ENCODE measurements around the gene ZCCHC24. TPM values are rescaled to one million over a fixed set of nuclear protein-coding genes. Genes with fewer than 3 reads are reported as not detected.

ZCCHC24 gene
- polyA plus RNA-seq, 4 donors: 0.89 to 13.0 (median 11.4) TPM

DNA sequence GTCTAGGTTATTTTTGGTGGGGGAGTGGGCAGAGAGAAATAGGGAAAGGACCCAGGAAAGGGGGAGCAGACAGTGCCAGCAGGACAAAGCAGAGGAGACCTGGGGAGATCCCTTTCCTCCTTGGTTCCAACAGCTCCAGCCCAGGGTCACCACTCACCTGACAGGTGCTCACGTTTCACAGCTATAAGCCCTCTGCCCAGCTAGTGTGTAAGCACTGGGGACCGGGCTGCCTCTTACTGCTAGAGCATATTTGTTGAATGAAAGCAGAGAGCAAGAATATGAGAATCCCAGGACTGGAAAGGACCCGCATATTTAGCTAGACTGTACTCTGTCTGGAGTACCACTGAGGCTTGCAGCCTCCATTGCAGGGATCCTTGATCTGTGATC is 6.7 kb downstream of the ZCCHC24 start:
- WGBS, 3 donors: 78 to 83% (median 79%) methylated on average over 3 of the region's 3 CpGs
- Histone ChIP-seq H3K4me3 (ENCODE audit: low read depth in 1 of 3, low read length in 3 of 3) (no peak overlapping the region), H3K9me3 (ENCODE audit: control insufficient read depth in 2 of 2, insufficient read depth in 1 of 2, low read depth in 1 of 2, low read length in 1 of 2) (no peaks in the 10 kb centered on the region), H3K27ac (ENCODE audit: low read depth in 1 of 3, low read length in 2 of 3) (no peak overlapping the region), H3K36me3 (ENCODE audit: control insufficient read depth in 3 of 3, insufficient read depth in 2 of 3, low read depth in 1 of 3, low read length in 3 of 3) (peaks cover 0 to 38% (median 0%) of the 10 kb centered on the region in 3 donors), H3K4me1 (ENCODE audit: control insufficient read depth in 3 of 3, insufficient read depth in 2 of 3, low read depth in 1 of 3, low read length in 2 of 3) (peaks cover 0 to 5% (median 2%) of the 10 kb centered on the region in 3 donors), H3K27me3 (ENCODE audit: control insufficient read depth in 3 of 3, insufficient read depth in 3 of 3, low read length in 3 of 3) (peaks cover 0 to 9% (median 0%) of the 10 kb centered on the region in 3 donors)
- DNase-seq: no peak
- FAIRE-seq: no peak

DNA sequence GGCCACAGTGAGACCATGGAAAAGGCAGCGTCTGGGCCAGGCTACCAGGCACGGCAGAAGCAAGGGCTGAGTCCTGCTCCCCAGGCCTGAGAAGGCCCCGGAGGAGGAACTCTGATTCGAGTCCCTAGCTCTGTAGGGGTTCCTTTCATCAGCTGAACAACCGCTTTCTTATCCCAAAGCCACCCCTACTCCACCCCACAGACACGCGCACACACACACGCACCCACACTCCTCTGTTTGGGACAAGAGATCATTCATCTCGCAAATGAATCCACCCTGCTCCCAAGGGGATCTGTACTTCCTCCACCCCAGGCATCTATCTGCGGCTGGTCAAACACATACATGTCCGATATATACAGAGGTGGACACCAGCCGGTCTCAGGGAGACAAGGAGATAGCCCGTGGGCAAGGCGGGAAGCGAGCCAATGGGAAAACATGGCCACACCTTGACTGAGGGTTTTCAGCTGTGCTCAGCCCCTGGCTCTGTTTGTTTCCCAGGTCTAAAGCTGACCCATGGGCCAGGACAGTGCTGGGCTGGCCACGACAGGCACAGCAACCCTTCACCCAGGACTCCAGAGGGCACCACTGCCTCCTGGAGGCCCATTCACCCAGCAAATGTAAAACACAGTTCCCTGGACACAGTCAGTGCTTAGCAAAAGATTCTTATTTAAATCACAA is 7.3 kb downstream of the ZCCHC24 start:
- 74 to 79% (median 76%) methylated on average over 16 of the region's 16 CpGs for WGBS, 3 donors
- Histone ChIP-seq H3K9me3 (ENCODE audit: control insufficient read depth in 2 of 2, insufficient read depth in 1 of 2, low read depth in 1 of 2, low read length in 1 of 2) (no peaks in the 10 kb centered on the region), H3K4me3 (ENCODE audit: low read depth in 1 of 3, low read length in 3 of 3) (no peak overlapping the region), H3K27me3 (ENCODE audit: control insufficient read depth in 3 of 3, insufficient read depth in 3 of 3, low read length in 3 of 3) (peaks cover 0 to 4% (median 0%) of the 10 kb centered on the region in 3 donors), H3K27ac (ENCODE audit: low read depth in 1 of 3, low read length in 2 of 3) (peak overlapping the region in 1 of 3 donors; percentile 58), H3K4me1 (ENCODE audit: control insufficient read depth in 3 of 3, insufficient read depth in 2 of 3, low read depth in 1 of 3, low read length in 2 of 3) (peaks cover 0 to under 1% (median under 1%) of the 10 kb centered on the region in 3 donors), H3K36me3 (ENCODE audit: control insufficient read depth in 3 of 3, insufficient read depth in 2 of 3, low read depth in 1 of 3, low read length in 3 of 3) (peaks cover 0 to 42% (median 0%) of the 10 kb centered on the region in 3 donors)
- no peak for DNase-seq
- FAIRE-seq: no peak

DNA sequence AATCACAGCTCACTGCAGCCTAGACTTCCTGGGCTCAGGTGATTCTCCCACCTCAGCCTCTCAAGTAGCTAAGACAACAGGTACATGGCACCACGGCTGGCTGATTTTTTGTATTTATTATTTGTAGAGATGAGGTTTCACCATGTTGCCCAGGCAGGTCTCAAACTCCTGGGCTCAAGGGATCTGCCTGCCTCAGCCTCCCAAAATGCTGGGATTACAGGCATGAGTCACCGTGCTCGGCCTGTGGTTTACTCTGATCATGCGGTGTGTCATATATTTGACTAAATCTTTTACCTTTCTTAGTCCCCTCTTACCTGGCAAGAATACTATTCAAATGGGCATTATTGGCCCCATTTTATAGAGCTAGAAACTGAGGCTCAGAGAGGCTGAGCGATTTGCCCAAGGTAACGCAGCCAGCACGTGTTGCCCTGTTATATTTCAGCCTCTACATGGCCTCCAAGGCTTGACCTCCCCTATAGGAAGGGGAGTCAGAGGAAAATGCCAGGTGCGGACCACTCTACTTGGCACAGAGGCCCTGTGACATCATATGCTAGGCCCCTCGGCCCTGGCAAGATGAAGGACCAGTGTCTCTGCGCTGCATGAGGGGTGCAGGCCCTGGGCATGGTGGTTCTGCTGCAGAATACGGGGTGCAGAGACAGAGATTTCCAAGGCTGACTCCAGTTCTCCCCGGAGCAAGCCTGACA is 8.2 kb downstream of the ZCCHC24 start:
- Histone ChIP-seq H3K27ac (ENCODE audit: low read depth in 1 of 3, low read length in 2 of 3) (peak overlapping the region in 1 of 3 donors; percentile 58), H3K27me3 (ENCODE audit: control insufficient read depth in 3 of 3, insufficient read depth in 3 of 3, low read length in 3 of 3) (peaks cover 0 to 3% (median 0%) of the 10 kb centered on the region in 3 donors), H3K9me3 (ENCODE audit: control insufficient read depth in 2 of 2, insufficient read depth in 1 of 2, low read depth in 1 of 2, low read length in 1 of 2) (no peaks in the 10 kb centered on the region), H3K4me1 (ENCODE audit: control insufficient read depth in 3 of 3, insufficient read depth in 2 of 3, low read depth in 1 of 3, low read length in 2 of 3) (peaks cover 0 to 4% (median 0%) of the 10 kb centered on the region in 3 donors), H3K36me3 (ENCODE audit: control insufficient read depth in 3 of 3, insufficient read depth in 2 of 3, low read depth in 1 of 3, low read length in 3 of 3) (peaks cover 0 to 41% (median 0%) of the 10 kb centered on the region in 3 donors), H3K4me3 (ENCODE audit: low read depth in 1 of 3, low read length in 3 of 3) (no peak overlapping the region)
- FAIRE-seq (no peak), DNase-seq (no peak)
- 86 to 87% (median 86%) methylated on average over 12 of the region's 12 CpGs for WGBS, 3 donors

GRCh38 chr10:79436850-79437103 is 8.6 kb downstream of the ZCCHC24 start:
- Histone ChIP-seq H3K4me3 (ENCODE audit: low read depth in 1 of 3, low read length in 3 of 3) (no peak overlapping the region), H3K27ac (ENCODE audit: low read depth in 1 of 3, low read length in 2 of 3) (no peak overlapping the region), H3K9me3 (ENCODE audit: control insufficient read depth in 2 of 2, insufficient read depth in 1 of 2, low read depth in 1 of 2, low read length in 1 of 2) (no peaks in the 10 kb centered on the region), H3K36me3 (ENCODE audit: control insufficient read depth in 3 of 3, insufficient read depth in 2 of 3, low read depth in 1 of 3, low read length in 3 of 3) (peaks cover 0 to 41% (median 0%) of the 10 kb centered on the region in 3 donors), H3K27me3 (ENCODE audit: control insufficient read depth in 3 of 3, insufficient read depth in 3 of 3, low read length in 3 of 3) (peaks cover 0 to 3% (median 0%) of the 10 kb centered on the region in 3 donors), H3K4me1 (ENCODE audit: control insufficient read depth in 3 of 3, insufficient read depth in 2 of 3, low read depth in 1 of 3, low read length in 2 of 3) (peaks cover 0 to 9% (median 0%) of the 10 kb centered on the region in 3 donors)
- no peak for FAIRE-seq
- no peak for DNase-seq
- WGBS, 3 donors: 61 to 76% (median 74%) methylated on average over 2 of the region's 2 CpGs

- WGBS, 3 donors: 87 to 89% (median 88%) methylated on average over 17 of the region's 17 CpGs
- H3K27ac ChIP-seq (ENCODE audit: low read depth in 1 of 3, low read length in 2 of 3): peak overlapping the region in 1 of 3 donors; percentile 90
- H3K36me3 ChIP-seq (ENCODE audit: control insufficient read depth in 3 of 3, insufficient read depth in 2 of 3, low read depth in 1 of 3, low read length in 3 of 3): peaks cover 0 to 39% (median 0%) of the 10 kb centered on the region in 3 donors
- FAIRE-seq: no peak
- peaks cover 0 to 1% (median 0%) of the 10 kb centered on the region in 3 donors for H3K27me3 ChIP-seq (ENCODE audit: control insufficient read depth in 3 of 3, insufficient read depth in 3 of 3, low read length in 3 of 3)
- H3K4me3 ChIP-seq (ENCODE audit: low read depth in 1 of 3, low read length in 3 of 3): no peak overlapping the region
- DNase-seq: no peak
- H3K4me1 ChIP-seq (ENCODE audit: control insufficient read depth in 3 of 3, insufficient read depth in 2 of 3, low read depth in 1 of 3, low read length in 2 of 3): peaks cover 0 to 13% (median 0%) of the 10 kb centered on the region in 3 donors
- H3K9me3 ChIP-seq (ENCODE audit: control insufficient read depth in 2 of 2, insufficient read depth in 1 of 2, low read depth in 1 of 2, low read length in 1 of 2): no peaks in the 10 kb centered on the region
Observed at GRCh38 chr10:79436066-79436849, 9.2 kb downstream of the ZCCHC24 start.

DNA sequence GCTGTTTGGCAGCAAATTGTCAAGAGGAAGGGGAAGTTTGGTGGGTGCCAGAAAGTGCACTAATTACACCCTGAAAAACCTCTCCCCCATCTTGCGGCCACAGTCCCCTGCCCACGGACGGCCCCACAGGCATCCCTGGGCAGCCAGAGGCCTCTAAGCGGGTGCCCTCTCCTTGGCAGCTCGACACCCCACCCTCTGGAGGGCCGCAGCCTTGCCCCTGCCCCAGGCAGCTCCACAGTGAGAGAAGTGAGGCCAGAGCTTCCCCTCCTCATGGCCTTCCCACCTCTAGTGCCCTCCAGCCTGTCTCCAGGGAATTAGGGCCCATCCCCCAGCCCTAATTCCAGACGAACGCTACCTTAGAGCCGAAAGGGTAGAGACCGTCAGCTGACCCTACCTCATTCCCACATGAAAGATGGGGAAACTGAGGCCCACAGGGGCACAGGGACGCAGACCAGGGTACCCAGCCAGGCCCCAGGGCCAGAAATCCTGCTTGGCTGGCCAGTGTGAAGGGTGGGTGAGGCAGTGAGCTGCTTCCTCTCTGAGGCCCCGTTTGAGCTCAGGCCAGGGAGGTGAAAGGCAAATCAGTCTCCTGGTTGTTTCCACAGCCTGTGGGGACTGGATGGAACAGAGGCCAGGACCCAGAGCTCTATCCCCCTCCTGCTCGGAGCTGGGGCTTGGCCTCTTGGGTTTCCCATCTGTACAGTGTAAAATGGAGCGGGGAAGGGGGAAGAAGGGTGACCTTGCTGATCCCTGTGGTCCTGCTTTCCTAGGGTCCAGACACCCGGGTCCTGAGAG is 10.0 kb downstream of the ZCCHC24 start:
- Histone ChIP-seq H3K27me3 (ENCODE audit: control insufficient read depth in 3 of 3, insufficient read depth in 3 of 3, low read length in 3 of 3) (no peaks in the 10 kb centered on the region), H3K27ac (ENCODE audit: low read depth in 1 of 3, low read length in 2 of 3) (peak overlapping the region; percentile 5 to 90 (median 30)), H3K4me1 (ENCODE audit: control insufficient read depth in 3 of 3, insufficient read depth in 2 of 3, low read depth in 1 of 3, low read length in 2 of 3) (peaks cover 0 to 21% (median 0%) of the 10 kb centered on the region in 3 donors), H3K4me3 (ENCODE audit: low read depth in 1 of 3, low read length in 3 of 3) (no peak overlapping the region), H3K36me3 (ENCODE audit: control insufficient read depth in 3 of 3, insufficient read depth in 2 of 3, low read depth in 1 of 3, low read length in 3 of 3) (peaks cover 0 to 40% (median 0%) of the 10 kb centered on the region in 3 donors), H3K9me3 (ENCODE audit: control insufficient read depth in 2 of 2, insufficient read depth in 1 of 2, low read depth in 1 of 2, low read length in 1 of 2) (no peaks in the 10 kb centered on the region)
- FAIRE-seq (no peak), DNase-seq (no peak)
- WGBS, 3 donors: 63 to 83% (median 78%) methylated on average over 15 of the region's 15 CpGs

GRCh38 chr10:79434821-79435251 is 10.6 kb downstream of the ZCCHC24 start:
- FAIRE-seq (no peak), DNase-seq (no peak)
- Histone ChIP-seq H3K36me3 (ENCODE audit: control insufficient read depth in 3 of 3, insufficient read depth in 2 of 3, low read depth in 1 of 3, low read length in 3 of 3) (peaks cover 0 to 44% (median 0%) of the 10 kb centered on the region in 3 donors), H3K9me3 (ENCODE audit: control insufficient read depth in 2 of 2, insufficient read depth in 1 of 2, low read depth in 1 of 2, low read length in 1 of 2) (no peaks in the 10 kb centered on the region), H3K4me1 (ENCODE audit: control insufficient read depth in 3 of 3, insufficient read depth in 2 of 3, low read depth in 1 of 3, low read length in 2 of 3) (peaks cover 0 to 27% (median 0%) of the 10 kb centered on the region in 3 donors), H3K27me3 (ENCODE audit: control insufficient read depth in 3 of 3, insufficient read depth in 3 of 3, low read length in 3 of 3) (no peaks in the 10 kb centered on the region), H3K4me3 (ENCODE audit: low read depth in 1 of 3, low read length in 3 of 3) (no peak overlapping the region), H3K27ac (ENCODE audit: low read depth in 1 of 3, low read length in 2 of 3) (peak overlapping the region in 1 of 3 donors; percentile 90)
- WGBS, 3 donors: 53 to 77% (median 64%) methylated on average over 7 of the region's 7 CpGs

Measured in small intestine (tissue), 7 donors.